B cell (primary cell): Measurements from ENCODE around the gene ADAM19.

Experiments
- EZH2 ChIP-seq: IDR thresholded peaks from 2 replicates; pipeline ENCODE4 v1.6.1; 2012; ENCODE audit warnings: borderline replicate concordance, low read depth, mild to moderate bottlenecking, moderate library complexity, low read length; ENCODE audit not compliant: insufficient read depth, poor library complexity, severe bottlenecking
- TF ChIP-seq, protein P1 (sequence below): fragments of 200-600 bp; IDR thresholded peaks from one replicate; pipeline ENCODE4 v1.8.0; 2022; ENCODE audit warnings: antibody characterized with exemption, mild to moderate bottlenecking

DNA sequence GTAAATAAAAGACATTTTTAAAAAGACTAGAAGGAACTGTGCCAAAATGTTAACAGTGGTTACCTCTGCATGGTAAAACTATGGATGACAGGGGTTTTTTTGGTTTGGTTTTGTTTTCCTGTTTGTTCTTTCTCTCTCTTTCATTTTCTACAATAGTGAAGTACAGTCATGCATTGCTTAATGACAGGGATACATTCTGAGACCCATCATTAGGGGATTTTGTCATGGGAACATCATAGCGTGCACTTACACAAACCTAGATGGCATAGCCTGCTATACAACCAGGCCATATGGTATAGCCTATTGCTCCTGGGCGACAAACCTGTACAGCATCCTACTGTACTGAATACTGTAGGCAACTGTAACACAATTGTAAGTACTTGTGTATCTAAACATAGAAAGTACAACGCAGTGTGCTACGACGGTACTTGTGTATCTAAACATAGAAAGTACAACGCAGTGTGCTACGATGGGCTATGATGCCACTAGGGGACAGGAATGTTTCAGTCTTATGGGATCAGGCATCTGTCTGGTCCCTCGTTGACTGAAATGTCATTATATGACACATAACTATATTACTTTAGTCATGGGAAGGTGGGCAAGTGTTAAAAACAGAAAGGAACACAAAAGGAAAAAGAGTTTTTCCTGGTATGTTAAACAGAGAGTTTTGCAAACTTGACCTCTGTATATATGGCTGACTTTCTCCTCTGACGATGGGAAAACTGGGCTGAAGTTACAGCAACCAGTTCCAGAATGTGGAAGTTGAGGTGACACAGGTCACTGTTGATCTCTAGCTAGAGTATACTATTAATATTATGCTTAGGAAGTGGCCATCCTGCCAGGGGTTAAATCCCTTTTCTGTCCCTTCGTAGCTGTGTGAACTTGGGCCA is 7.4 kb upstream of the ADAM19 start:
- TF ChIP-seq, protein P1, sequence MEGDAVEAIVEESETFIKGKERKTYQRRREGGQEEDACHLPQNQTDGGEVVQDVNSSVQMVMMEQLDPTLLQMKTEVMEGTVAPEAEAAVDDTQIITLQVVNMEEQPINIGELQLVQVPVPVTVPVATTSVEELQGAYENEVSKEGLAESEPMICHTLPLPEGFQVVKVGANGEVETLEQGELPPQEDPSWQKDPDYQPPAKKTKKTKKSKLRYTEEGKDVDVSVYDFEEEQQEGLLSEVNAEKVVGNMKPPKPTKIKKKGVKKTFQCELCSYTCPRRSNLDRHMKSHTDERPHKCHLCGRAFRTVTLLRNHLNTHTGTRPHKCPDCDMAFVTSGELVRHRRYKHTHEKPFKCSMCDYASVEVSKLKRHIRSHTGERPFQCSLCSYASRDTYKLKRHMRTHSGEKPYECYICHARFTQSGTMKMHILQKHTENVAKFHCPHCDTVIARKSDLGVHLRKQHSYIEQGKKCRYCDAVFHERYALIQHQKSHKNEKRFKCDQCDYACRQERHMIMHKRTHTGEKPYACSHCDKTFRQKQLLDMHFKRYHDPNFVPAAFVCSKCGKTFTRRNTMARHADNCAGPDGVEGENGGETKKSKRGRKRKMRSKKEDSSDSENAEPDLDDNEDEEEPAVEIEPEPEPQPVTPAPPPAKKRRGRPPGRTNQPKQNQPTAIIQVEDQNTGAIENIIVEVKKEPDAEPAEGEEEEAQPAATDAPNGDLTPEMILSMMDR: no peak
- TF ChIP-seq EZH2: no peak
